HL-60/S4 (cell line): ENCODE data around the gene N4BP2L1.

Experiments used
- in situ Hi-C: fragments of 300-500 bp; cut with MboI; formaldehyde crosslinking; loops from 2 replicates; pipeline ENCODE4 v1.14.3; 2022; ENCODE audit warnings: low sequenced_read_pairs

N4BP2L1 gene

GRCh38 chr13:32432856-32433255, 4.9 kb upstream of the N4BP2L1 start:
- in situ Hi-C loops: no loop called here

GRCh38 chr13:32431361-32431760, 3.4 kb upstream of the N4BP2L1 start:
- in situ Hi-C loops: no loop called here

GRCh38 chr13:32430018-32430747, 2.3 kb upstream of the N4BP2L1 start:
- in situ Hi-C loops: no loop called here

GRCh38 chr13:32429433-32429909, 1.5 kb upstream of the N4BP2L1 start:
- in situ Hi-C loops: no loop called here

- in situ Hi-C loops: no loop called here
Observed at GRCh38 chr13:32428581-32429432, 877 bp upstream of the N4BP2L1 start.

GRCh38 chr13:32426990-32427851, 709 bp downstream of the N4BP2L1 start:
- in situ Hi-C loops: no loop called here

- in situ Hi-C loops: no loop called here
Observed at GRCh38 chr13:32426191-32426989, 1.5 kb downstream of the N4BP2L1 start.

- in situ Hi-C loops: no loop called here
Observed at GRCh38 chr13:32425158-32425557, 2.8 kb downstream of the N4BP2L1 start.

- in situ Hi-C loops: no loop called here
Observed at GRCh38 chr13:32423592-32423991, 4.3 kb downstream of the N4BP2L1 start.

GRCh38 chr13:32419862-32420261, 8.1 kb downstream of the N4BP2L1 start:
- in situ Hi-C loops: no loop called here

- in situ Hi-C loops: no loop called here
Observed at GRCh38 chr13:32417995-32418394, 9.9 kb downstream of the N4BP2L1 start.

- in situ Hi-C loops: no loop called here
Observed at GRCh38 chr13:32415019-32415418, 12.9 kb downstream of the N4BP2L1 start.

- in situ Hi-C loops: no loop called here
Observed at GRCh38 chr13:32414580-32414979, 13.3 kb downstream of the N4BP2L1 start.

GRCh38 chr13:32413284-32413683, 14.6 kb downstream of the N4BP2L1 start:
- in situ Hi-C loops: no loop called here

GRCh38 chr13:32409561-32410421, 18.1 kb downstream of the N4BP2L1 start:
- in situ Hi-C loops: no loop called here

GRCh38 chr13:32409001-32409313, 19.0 kb downstream of the N4BP2L1 start:
- in situ Hi-C loops: no loop called here

GRCh38 chr13:32408296-32409000, 19.5 kb downstream of the N4BP2L1 start:
- in situ Hi-C loops: no loop called here

- in situ Hi-C loops: no loop called here
Observed at GRCh38 chr13:32407854-32408253, 20.1 kb downstream of the N4BP2L1 start.

GRCh38 chr13:32403108-32403507, 24.8 kb downstream of the N4BP2L1 start:
- in situ Hi-C loops: no loop called here
